ENCODE results near the gene SNCB. TPM values are rescaled to one million over a fixed set of nuclear protein-coding genes. Genes with fewer than 3 reads are reported as not detected.

SNCB gene
- total RNA-seq, 1 experiment from 2014 or later, result 6.8 TPM

DNA sequence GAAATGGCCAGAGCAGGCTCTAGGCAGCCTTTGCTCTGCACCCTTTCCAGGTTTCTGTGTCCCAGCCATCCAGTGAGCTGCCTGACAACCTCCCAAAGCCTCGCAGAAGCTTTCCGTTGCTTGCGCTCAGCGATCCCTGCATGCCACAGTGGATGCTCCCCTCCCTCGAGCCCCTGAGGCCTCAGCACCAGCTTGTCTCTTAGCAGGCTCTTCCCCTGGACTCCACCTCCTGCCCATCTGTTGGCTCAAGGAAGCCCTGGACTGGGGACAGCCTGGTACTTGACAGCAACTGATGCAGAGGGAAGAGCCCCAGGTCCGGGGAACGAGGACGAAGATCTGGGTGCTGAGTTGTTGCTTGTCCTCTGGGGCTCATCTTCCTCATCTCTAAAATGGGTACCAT is 40.1 kb upstream of the SNCB start (continued):
- TF ChIP-seq, protein P1, sequence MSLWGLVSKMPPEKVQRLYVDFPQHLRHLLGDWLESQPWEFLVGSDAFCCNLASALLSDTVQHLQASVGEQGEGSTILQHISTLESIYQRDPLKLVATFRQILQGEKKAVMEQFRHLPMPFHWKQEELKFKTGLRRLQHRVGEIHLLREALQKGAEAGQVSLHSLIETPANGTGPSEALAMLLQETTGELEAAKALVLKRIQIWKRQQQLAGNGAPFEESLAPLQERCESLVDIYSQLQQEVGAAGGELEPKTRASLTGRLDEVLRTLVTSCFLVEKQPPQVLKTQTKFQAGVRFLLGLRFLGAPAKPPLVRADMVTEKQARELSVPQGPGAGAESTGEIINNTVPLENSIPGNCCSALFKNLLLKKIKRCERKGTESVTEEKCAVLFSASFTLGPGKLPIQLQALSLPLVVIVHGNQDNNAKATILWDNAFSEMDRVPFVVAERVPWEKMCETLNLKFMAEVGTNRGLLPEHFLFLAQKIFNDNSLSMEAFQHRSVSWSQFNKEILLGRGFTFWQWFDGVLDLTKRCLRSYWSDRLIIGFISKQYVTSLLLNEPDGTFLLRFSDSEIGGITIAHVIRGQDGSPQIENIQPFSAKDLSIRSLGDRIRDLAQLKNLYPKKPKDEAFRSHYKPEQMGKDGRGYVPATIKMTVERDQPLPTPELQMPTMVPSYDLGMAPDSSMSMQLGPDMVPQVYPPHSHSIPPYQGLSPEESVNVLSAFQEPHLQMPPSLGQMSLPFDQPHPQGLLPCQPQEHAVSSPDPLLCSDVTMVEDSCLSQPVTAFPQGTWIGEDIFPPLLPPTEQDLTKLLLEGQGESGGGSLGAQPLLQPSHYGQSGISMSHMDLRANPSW (CRISPR knock-in tag; conservative IDR thresholded peaks at IDR 0.05; ENCODE audit: low read depth), result no peak
- TF ChIP-seq ZNF416 (CRISPR knock-in tag; IDR thresholded peaks at IDR 0.05) (no peak), NFATC4 (CRISPR knock-in tag; IDR thresholded peaks at IDR 0.05) (no peak), NFYB (CRISPR knock-in tag; conservative IDR thresholded peaks at IDR 0.05; ENCODE audit: low read depth) (no peak), ZNF396 (CRISPR knock-in tag; IDR thresholded peaks at IDR 0.05; ENCODE audit: borderline replicate concordance) (no peak)
- TF ChIP-seq, protein P2, sequence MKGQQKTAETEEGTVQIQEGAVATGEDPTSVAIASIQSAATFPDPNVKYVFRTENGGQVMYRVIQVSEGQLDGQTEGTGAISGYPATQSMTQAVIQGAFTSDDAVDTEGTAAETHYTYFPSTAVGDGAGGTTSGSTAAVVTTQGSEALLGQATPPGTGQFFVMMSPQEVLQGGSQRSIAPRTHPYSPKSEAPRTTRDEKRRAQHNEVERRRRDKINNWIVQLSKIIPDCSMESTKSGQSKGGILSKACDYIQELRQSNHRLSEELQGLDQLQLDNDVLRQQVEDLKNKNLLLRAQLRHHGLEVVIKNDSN (CRISPR knock-in tag; IDR thresholded peaks at IDR 0.05), result no peak

DNA sequence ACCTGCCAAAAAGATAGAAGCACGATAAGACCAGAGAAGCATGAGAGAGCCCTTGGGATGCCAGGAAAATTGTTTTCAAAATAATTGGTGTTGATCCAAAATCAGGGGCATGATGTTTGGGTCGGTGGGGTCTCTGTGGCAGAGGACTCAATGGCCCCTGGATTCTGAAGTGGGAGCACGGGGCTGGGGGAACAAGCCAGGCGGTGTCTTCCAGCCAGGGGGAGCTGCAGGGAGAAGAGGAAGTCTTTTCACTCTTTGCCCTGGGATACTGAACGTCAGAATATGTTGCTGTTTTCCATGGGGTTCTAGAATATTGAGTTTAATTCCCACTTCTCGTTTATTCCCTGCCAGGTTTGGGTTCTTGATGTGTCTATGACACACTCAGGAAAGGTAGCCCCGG is 37.3 kb upstream of the SNCB start:
- Mint-ChIP-seq H3K36me3 (0 out of 2 replicates have a peak, but pooled peaks cover 2% of the 10 kb centered on the region), H3K27me3 (ENCODE audit: low read depth) (peaks cover 7% of the 10 kb centered on the region; the same call in 1 of the 2 replicates), H3K4me3 (no peak overlapping the region), H3K4me1 (peaks cover 24% of the 10 kb centered on the region), H3K9me3 (no peaks in the 10 kb centered on the region), H3K27ac (no peak overlapping the region)
- ChIA-PET CTCF (interaction anchor here (0.8 to 3.1 kb wide), 12 partner anchors 9 to 439 kb away, joined by 3 to 13 read pairs (median 4); partner anchors contain the start of gene TSPAN17), POLR2A (no interaction called here)
- ATAC-seq (no peak), DNase-seq (ENCODE audit: low spot score) (no peak)
- TF ChIP-seq NFYB (CRISPR knock-in tag; conservative IDR thresholded peaks at IDR 0.05; ENCODE audit: low read depth), result no peak
- no peak for TF ChIP-seq NFE2L1 (CRISPR knock-in tag; IDR thresholded peaks at IDR 0.05)
- TF ChIP-seq, protein P3, sequence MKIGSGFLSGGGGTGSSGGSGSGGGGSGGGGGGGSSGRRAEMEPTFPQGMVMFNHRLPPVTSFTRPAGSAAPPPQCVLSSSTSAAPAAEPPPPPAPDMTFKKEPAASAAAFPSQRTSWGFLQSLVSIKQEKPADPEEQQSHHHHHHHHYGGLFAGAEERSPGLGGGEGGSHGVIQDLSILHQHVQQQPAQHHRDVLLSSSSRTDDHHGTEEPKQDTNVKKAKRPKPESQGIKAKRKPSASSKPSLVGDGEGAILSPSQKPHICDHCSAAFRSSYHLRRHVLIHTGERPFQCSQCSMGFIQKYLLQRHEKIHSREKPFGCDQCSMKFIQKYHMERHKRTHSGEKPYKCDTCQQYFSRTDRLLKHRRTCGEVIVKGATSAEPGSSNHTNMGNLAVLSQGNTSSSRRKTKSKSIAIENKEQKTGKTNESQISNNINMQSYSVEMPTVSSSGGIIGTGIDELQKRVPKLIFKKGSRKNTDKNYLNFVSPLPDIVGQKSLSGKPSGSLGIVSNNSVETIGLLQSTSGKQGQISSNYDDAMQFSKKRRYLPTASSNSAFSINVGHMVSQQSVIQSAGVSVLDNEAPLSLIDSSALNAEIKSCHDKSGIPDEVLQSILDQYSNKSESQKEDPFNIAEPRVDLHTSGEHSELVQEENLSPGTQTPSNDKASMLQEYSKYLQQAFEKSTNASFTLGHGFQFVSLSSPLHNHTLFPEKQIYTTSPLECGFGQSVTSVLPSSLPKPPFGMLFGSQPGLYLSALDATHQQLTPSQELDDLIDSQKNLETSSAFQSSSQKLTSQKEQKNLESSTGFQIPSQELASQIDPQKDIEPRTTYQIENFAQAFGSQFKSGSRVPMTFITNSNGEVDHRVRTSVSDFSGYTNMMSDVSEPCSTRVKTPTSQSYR (CRISPR knock-in tag; IDR thresholded peaks at IDR 0.05), result no peak
- TF ChIP-seq ATF1 (CRISPR knock-in tag; IDR thresholded peaks at IDR 0.05), result no peak
- TF ChIP-seq ZNF423 (CRISPR knock-in tag; IDR thresholded peaks at IDR 0.05), result no peak
- no peak for TF ChIP-seq TEAD4 (CRISPR knock-in tag; IDR thresholded peaks at IDR 0.05)
- TF ChIP-seq ELF4 (CRISPR knock-in tag; IDR thresholded peaks at IDR 0.05; ENCODE audit: low read depth), result no peak
- no peak for TF ChIP-seq ZNF263 (CRISPR knock-in tag; IDR thresholded peaks at IDR 0.05; ENCODE audit: low read depth)
- TF ChIP-seq GRHL2 (CRISPR knock-in tag; IDR thresholded peaks at IDR 0.05; ENCODE audit: insufficient replicate concordance, severe bottlenecking), result no peak
- no peak for TF ChIP-seq SOX15 (CRISPR knock-in tag; IDR thresholded peaks at IDR 0.05)
- TF ChIP-seq, protein P4, sequence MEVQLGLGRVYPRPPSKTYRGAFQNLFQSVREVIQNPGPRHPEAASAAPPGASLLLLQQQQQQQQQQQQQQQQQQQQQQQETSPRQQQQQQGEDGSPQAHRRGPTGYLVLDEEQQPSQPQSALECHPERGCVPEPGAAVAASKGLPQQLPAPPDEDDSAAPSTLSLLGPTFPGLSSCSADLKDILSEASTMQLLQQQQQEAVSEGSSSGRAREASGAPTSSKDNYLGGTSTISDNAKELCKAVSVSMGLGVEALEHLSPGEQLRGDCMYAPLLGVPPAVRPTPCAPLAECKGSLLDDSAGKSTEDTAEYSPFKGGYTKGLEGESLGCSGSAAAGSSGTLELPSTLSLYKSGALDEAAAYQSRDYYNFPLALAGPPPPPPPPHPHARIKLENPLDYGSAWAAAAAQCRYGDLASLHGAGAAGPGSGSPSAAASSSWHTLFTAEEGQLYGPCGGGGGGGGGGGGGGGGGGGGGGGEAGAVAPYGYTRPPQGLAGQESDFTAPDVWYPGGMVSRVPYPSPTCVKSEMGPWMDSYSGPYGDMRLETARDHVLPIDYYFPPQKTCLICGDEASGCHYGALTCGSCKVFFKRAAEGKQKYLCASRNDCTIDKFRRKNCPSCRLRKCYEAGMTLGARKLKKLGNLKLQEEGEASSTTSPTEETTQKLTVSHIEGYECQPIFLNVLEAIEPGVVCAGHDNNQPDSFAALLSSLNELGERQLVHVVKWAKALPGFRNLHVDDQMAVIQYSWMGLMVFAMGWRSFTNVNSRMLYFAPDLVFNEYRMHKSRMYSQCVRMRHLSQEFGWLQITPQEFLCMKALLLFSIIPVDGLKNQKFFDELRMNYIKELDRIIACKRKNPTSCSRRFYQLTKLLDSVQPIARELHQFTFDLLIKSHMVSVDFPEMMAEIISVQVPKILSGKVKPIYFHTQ (CRISPR knock-in tag; IDR thresholded peaks at IDR 0.05), result no peak
- no peak for TF ChIP-seq NR3C1 (CRISPR knock-in tag; conservative IDR thresholded peaks at IDR 0.05; ENCODE audit: low read depth)
- TF ChIP-seq, protein P5, sequence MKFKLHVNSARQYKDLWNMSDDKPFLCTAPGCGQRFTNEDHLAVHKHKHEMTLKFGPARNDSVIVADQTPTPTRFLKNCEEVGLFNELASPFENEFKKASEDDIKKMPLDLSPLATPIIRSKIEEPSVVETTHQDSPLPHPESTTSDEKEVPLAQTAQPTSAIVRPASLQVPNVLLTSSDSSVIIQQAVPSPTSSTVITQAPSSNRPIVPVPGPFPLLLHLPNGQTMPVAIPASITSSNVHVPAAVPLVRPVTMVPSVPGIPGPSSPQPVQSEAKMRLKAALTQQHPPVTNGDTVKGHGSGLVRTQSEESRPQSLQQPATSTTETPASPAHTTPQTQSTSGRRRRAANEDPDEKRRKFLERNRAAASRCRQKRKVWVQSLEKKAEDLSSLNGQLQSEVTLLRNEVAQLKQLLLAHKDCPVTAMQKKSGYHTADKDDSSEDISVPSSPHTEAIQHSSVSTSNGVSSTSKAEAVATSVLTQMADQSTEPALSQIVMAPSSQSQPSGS (CRISPR knock-in tag; IDR thresholded peaks at IDR 0.05; ENCODE audit: borderline replicate concordance, low read depth), result no peak
- TF ChIP-seq, protein P6, sequence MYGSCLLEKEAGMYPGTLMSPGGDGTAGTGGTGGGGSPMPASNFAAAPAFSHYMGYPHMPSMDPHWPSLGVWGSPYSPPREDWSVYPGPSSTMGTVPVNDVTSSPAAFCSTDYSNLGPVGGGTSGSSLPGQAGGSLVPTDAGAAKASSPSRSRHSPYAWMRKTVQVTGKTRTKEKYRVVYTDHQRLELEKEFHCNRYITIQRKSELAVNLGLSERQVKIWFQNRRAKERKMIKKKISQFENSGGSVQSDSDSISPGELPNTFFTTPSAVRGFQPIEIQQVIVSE (CRISPR knock-in tag; IDR thresholded peaks at IDR 0.05; ENCODE audit: borderline replicate concordance), result no peak
- TF ChIP-seq, protein P7, sequence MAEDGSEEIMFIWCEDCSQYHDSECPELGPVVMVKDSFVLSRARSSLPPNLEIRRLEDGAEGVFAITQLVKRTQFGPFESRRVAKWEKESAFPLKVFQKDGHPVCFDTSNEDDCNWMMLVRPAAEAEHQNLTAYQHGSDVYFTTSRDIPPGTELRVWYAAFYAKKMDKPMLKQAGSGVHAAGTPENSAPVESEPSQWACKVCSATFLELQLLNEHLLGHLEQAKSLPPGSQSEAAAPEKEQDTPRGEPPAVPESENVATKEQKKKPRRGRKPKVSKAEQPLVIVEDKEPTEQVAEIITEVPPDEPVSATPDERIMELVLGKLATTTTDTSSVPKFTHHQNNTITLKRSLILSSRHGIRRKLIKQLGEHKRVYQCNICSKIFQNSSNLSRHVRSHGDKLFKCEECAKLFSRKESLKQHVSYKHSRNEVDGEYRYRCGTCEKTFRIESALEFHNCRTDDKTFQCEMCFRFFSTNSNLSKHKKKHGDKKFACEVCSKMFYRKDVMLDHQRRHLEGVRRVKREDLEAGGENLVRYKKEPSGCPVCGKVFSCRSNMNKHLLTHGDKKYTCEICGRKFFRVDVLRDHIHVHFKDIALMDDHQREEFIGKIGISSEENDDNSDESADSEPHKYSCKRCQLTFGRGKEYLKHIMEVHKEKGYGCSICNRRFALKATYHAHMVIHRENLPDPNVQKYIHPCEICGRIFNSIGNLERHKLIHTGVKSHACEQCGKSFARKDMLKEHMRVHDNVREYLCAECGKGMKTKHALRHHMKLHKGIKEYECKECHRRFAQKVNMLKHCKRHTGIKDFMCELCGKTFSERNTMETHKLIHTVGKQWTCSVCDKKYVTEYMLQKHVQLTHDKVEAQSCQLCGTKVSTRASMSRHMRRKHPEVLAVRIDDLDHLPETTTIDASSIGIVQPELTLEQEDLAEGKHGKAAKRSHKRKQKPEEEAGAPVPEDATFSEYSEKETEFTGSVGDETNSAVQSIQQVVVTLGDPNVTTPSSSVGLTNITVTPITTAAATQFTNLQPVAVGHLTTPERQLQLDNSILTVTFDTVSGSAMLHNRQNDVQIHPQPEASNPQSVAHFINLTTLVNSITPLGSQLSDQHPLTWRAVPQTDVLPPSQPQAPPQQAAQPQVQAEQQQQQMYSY (CRISPR knock-in tag; IDR thresholded peaks at IDR 0.05), result no peak
- no peak for TF ChIP-seq FOXK1 (CRISPR knock-in tag; IDR thresholded peaks at IDR 0.05)
- TF ChIP-seq IRF2 (CRISPR knock-in tag; IDR thresholded peaks at IDR 0.05; ENCODE audit: borderline replicate concordance, low read depth), result no peak
